Activated T-helper 2 cell treated with anti-CD3 and anti-CD28 coated beads, Interferon-gamma antibody, Interleukin-2, Interleukin-4, amounts not matched to agents 10 μg/mL and 5 μg/mL and 100 μg/mL, durations not matched to agents 14 hours and 24 hours and 36 hours (primary cell): Measurements from ENCODE around the gene ACAN. TPM values are rescaled to one million over a fixed set of nuclear protein-coding genes. Genes with fewer than 3 reads are reported as not detected.

ENCODE experiments used
- DNase-seq: peaks from one replicate; pipeline ENCODE4 v3.0.0; 2021; ENCODE audit warnings: low spot score
- H3K27ac Mint-ChIP-seq: one replicate; pipeline ENCODE4 v1.8.0; 2021; ENCODE audit warnings: mixed read lengths
- H3K27me3 Mint-ChIP-seq: one replicate; pipeline ENCODE4 v1.8.0; 2021; ENCODE audit warnings: low read depth, mixed read lengths
- H3K36me3 Mint-ChIP-seq: one replicate; pipeline ENCODE4 v1.8.0; 2021; ENCODE audit warnings: low read depth, mixed read lengths
- H3K4me1 Mint-ChIP-seq: one replicate; pipeline ENCODE4 v1.8.0; 2021; ENCODE audit warnings: low read depth, mixed read lengths
- H3K4me3 Mint-ChIP-seq: one replicate; pipeline ENCODE4 v1.8.0; 2021; ENCODE audit warnings: low read depth, mild to moderate bottlenecking, moderate library complexity, mixed read lengths
- H3K9me3 Mint-ChIP-seq: one replicate; pipeline ENCODE4 v1.8.0; 2021; ENCODE audit warnings: mixed read lengths
- intact Hi-C: fragments of 100-400 bp; cut with micrococcal nuclease; formaldehyde crosslinking; loops from one replicate; pipeline ENCODE4 v1.15.1; 2023
- total RNA-seq: library from RNA; stranded (reverse); gene quantifications from 2 replicates; pipeline ENCODE4 v1.2.3, GENCODE V29; 2022

Gene ACAN
- total RNA-seq, 1 donor from 2014 or later = not detected

GRCh38 chr15:88835646-88836045, 32.4 kb downstream of the ACAN start:
- Mint-ChIP-seq H3K4me3 (no peak overlapping the region), H3K4me1 (no peaks in the 10 kb centered on the region), H3K27me3 (no peaks in the 10 kb centered on the region), H3K36me3 (no peaks in the 10 kb centered on the region), H3K27ac (no peak overlapping the region), H3K9me3 (no peaks in the 10 kb centered on the region)
- no peak for DNase-seq
- intact Hi-C loops = no loop called here

- Mint-ChIP-seq H3K27ac (no peak overlapping the region), H3K4me3 (no peak overlapping the region), H3K36me3 (no peaks in the 10 kb centered on the region), H3K4me1 (no peaks in the 10 kb centered on the region), H3K27me3 (no peaks in the 10 kb centered on the region), H3K9me3 (no peaks in the 10 kb centered on the region)
- no peak for DNase-seq
- intact Hi-C loops = no loop called here
Observed at GRCh38 chr15:88838667-88839066, 35.4 kb downstream of the ACAN start.

GRCh38 chr15:88839146-88839545, 35.9 kb downstream of the ACAN start:
- no peak overlapping the region for H3K27ac Mint-ChIP-seq
- H3K4me1 Mint-ChIP-seq = no peaks in the 10 kb centered on the region
- no peak overlapping the region for H3K4me3 Mint-ChIP-seq
- no peaks in the 10 kb centered on the region for H3K27me3 Mint-ChIP-seq
- no peak for DNase-seq
- H3K9me3 Mint-ChIP-seq = no peaks in the 10 kb centered on the region
- no peaks in the 10 kb centered on the region for H3K36me3 Mint-ChIP-seq
- intact Hi-C loops = no loop called here

- no peaks in the 10 kb centered on the region for H3K36me3 Mint-ChIP-seq
- H3K27me3 Mint-ChIP-seq = no peaks in the 10 kb centered on the region
- H3K9me3 Mint-ChIP-seq = no peaks in the 10 kb centered on the region
- H3K4me1 Mint-ChIP-seq = peaks cover 5% of the 10 kb centered on the region
- H3K4me3 Mint-ChIP-seq = no peak overlapping the region
- DNase-seq = no peak
- no peak overlapping the region for H3K27ac Mint-ChIP-seq
- intact Hi-C loops = no loop called here
Observed at GRCh38 chr15:88839961-88840360, 36.7 kb downstream of the ACAN start.

GRCh38 chr15:88841236-88841635, 38.0 kb downstream of the ACAN start:
- Mint-ChIP-seq H3K4me1 (peaks cover 6% of the 10 kb centered on the region), H3K4me3 (no peak overlapping the region), H3K27me3 (no peaks in the 10 kb centered on the region), H3K36me3 (no peaks in the 10 kb centered on the region), H3K27ac (no peak overlapping the region), H3K9me3 (no peaks in the 10 kb centered on the region)
- no peak for DNase-seq
- intact Hi-C loops = no loop called here

- H3K4me3 Mint-ChIP-seq = no peak overlapping the region
- no peaks in the 10 kb centered on the region for H3K27me3 Mint-ChIP-seq
- no peaks in the 10 kb centered on the region for H3K36me3 Mint-ChIP-seq
- no peaks in the 10 kb centered on the region for H3K9me3 Mint-ChIP-seq
- peaks cover 6% of the 10 kb centered on the region for H3K4me1 Mint-ChIP-seq
- no peak for DNase-seq
- intact Hi-C loops = no loop called here
- no peak overlapping the region for H3K27ac Mint-ChIP-seq
Observed at GRCh38 chr15:88842156-88842555, 38.9 kb downstream of the ACAN start.

- peaks cover 6% of the 10 kb centered on the region for H3K4me1 Mint-ChIP-seq
- no peaks in the 10 kb centered on the region for H3K9me3 Mint-ChIP-seq
- no peak for DNase-seq
- no peak overlapping the region for H3K27ac Mint-ChIP-seq
- H3K4me3 Mint-ChIP-seq = no peak overlapping the region
- no peaks in the 10 kb centered on the region for H3K27me3 Mint-ChIP-seq
- intact Hi-C loops = no loop called here
- H3K36me3 Mint-ChIP-seq = no peaks in the 10 kb centered on the region
Observed at GRCh38 chr15:88843334-88843733, 40.1 kb downstream of the ACAN start.

GRCh38 chr15:88844749-88845386, 41.6 kb downstream of the ACAN start:
- Mint-ChIP-seq H3K4me3 (no peak overlapping the region), H3K9me3 (no peaks in the 10 kb centered on the region), H3K4me1 (peaks cover 6% of the 10 kb centered on the region), H3K27me3 (no peaks in the 10 kb centered on the region), H3K36me3 (no peaks in the 10 kb centered on the region), H3K27ac (no peak overlapping the region)
- intact Hi-C loops = no loop called here
- no peak for DNase-seq

- Mint-ChIP-seq H3K9me3 (no peaks in the 10 kb centered on the region), H3K36me3 (no peaks in the 10 kb centered on the region), H3K27me3 (no peaks in the 10 kb centered on the region), H3K4me1 (peaks cover 6% of the 10 kb centered on the region), H3K27ac (no peak overlapping the region), H3K4me3 (no peak overlapping the region)
- intact Hi-C loops = no loop called here
- no peak for DNase-seq
Observed at GRCh38 chr15:88845616-88846015, 42.4 kb downstream of the ACAN start.

GRCh38 chr15:88847144-88847543, 43.9 kb downstream of the ACAN start:
- H3K4me3 Mint-ChIP-seq = no peak overlapping the region
- H3K27ac Mint-ChIP-seq = no peak overlapping the region
- no peaks in the 10 kb centered on the region for H3K27me3 Mint-ChIP-seq
- H3K4me1 Mint-ChIP-seq = peaks cover 6% of the 10 kb centered on the region
- no peak for DNase-seq
- no peaks in the 10 kb centered on the region for H3K36me3 Mint-ChIP-seq
- intact Hi-C loops = no loop called here
- H3K9me3 Mint-ChIP-seq = no peaks in the 10 kb centered on the region

- intact Hi-C loops = no loop called here
- no peak for DNase-seq
- H3K36me3 Mint-ChIP-seq = no peaks in the 10 kb centered on the region
- peaks cover 6% of the 10 kb centered on the region for H3K4me1 Mint-ChIP-seq
- no peaks in the 10 kb centered on the region for H3K9me3 Mint-ChIP-seq
- no peak overlapping the region for H3K27ac Mint-ChIP-seq
- no peaks in the 10 kb centered on the region for H3K27me3 Mint-ChIP-seq
- H3K4me3 Mint-ChIP-seq = no peak overlapping the region
Observed at GRCh38 chr15:88848203-88848602, 45.0 kb downstream of the ACAN start.

GRCh38 chr15:88849376-88850072, 46.3 kb downstream of the ACAN start:
- Mint-ChIP-seq H3K4me1 (peaks cover 6% of the 10 kb centered on the region), H3K4me3 (no peak overlapping the region), H3K27ac (no peak overlapping the region), H3K9me3 (peaks cover 3% of the 10 kb centered on the region), H3K27me3 (no peaks in the 10 kb centered on the region), H3K36me3 (no peaks in the 10 kb centered on the region)
- intact Hi-C loops = no loop called here
- no peak for DNase-seq

GRCh38 chr15:88852476-88852875, 49.2 kb downstream of the ACAN start:
- Mint-ChIP-seq H3K27me3 (no peaks in the 10 kb centered on the region), H3K4me1 (no peaks in the 10 kb centered on the region), H3K27ac (no peak overlapping the region), H3K36me3 (no peaks in the 10 kb centered on the region), H3K9me3 (peaks cover 9% of the 10 kb centered on the region), H3K4me3 (no peak overlapping the region)
- no peak for DNase-seq
- intact Hi-C loops = no loop called here
